ENCODE measurements around the gene MGST2.

DNA sequence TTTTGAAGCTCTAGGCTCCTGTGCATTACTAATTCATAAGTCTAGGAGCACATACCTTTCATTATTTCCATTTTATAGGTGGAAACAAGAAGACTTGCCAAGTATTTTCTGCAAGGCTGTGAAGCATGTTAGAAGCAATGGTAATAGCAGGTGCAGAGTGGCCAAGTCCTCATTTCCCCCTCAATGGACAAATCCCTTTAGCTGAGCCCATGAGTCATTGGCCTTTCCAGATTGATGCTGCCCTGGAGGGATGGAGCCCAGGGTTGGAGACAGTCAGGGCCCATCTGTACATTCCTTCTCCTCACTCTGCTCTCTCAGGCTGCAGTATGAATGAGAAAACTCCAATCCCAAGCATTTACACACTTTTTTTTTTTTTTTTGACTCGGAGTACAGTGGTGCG, 6.6 kb downstream of the MGST2 start:
- TF ChIP-seq, protein P1, sequence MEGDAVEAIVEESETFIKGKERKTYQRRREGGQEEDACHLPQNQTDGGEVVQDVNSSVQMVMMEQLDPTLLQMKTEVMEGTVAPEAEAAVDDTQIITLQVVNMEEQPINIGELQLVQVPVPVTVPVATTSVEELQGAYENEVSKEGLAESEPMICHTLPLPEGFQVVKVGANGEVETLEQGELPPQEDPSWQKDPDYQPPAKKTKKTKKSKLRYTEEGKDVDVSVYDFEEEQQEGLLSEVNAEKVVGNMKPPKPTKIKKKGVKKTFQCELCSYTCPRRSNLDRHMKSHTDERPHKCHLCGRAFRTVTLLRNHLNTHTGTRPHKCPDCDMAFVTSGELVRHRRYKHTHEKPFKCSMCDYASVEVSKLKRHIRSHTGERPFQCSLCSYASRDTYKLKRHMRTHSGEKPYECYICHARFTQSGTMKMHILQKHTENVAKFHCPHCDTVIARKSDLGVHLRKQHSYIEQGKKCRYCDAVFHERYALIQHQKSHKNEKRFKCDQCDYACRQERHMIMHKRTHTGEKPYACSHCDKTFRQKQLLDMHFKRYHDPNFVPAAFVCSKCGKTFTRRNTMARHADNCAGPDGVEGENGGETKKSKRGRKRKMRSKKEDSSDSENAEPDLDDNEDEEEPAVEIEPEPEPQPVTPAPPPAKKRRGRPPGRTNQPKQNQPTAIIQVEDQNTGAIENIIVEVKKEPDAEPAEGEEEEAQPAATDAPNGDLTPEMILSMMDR (conservative IDR thresholded peaks at IDR 0.05; ENCODE audit: low read length), result no peak
- TF ChIP-seq EZH2phosphoT487 (IDR thresholded peaks at IDR 0.05; ENCODE audit: borderline replicate concordance), result no peak
